ENCODE results near the gene ALKBH5.

DNA sequence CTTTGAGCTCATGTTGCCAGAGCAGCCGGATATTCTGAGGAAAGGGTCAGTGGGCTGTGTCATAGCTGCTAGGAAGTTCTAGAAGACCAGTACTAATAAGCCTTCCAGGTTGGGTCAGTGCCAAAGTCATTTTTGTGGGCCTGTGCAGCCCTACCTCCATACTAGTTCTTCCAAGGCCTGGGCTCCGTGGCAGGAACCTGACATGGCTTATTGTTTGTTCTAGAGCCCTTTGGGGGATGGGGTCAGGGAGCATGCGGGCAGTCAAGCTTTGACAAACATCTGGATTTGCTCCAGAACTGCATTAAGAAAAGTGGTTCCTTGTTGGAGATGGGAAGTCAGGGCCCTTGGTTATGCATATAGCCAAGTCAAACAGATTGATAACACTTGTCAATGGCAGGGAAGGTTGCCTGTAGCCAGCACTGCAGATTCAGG, 7.6 kb downstream of the ALKBH5 start:
- TF ChIP-seq, protein P1, sequence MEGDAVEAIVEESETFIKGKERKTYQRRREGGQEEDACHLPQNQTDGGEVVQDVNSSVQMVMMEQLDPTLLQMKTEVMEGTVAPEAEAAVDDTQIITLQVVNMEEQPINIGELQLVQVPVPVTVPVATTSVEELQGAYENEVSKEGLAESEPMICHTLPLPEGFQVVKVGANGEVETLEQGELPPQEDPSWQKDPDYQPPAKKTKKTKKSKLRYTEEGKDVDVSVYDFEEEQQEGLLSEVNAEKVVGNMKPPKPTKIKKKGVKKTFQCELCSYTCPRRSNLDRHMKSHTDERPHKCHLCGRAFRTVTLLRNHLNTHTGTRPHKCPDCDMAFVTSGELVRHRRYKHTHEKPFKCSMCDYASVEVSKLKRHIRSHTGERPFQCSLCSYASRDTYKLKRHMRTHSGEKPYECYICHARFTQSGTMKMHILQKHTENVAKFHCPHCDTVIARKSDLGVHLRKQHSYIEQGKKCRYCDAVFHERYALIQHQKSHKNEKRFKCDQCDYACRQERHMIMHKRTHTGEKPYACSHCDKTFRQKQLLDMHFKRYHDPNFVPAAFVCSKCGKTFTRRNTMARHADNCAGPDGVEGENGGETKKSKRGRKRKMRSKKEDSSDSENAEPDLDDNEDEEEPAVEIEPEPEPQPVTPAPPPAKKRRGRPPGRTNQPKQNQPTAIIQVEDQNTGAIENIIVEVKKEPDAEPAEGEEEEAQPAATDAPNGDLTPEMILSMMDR (conservative IDR thresholded peaks at IDR 0.05 in 1 of 2, IDR thresholded peaks at IDR 0.05 in 1 of 2; ENCODE audit: low read depth in 1 of 2, low read length in 2 of 2) = no peak
- TF ChIP-seq EZH2 (IDR thresholded peaks at IDR 0.05; ENCODE audit: low read length, missing control alignments) = no peak
